Tongue (tissue), 2 donors: Measurements from ENCODE around the gene MAGEA6. TPM values are rescaled to one million over a fixed set of nuclear protein-coding genes. Genes with fewer than 3 reads are reported as not detected.
"Not testable (repeated sequence)": the region's sequence is repeated elsewhere in the genome, so short reads cannot be mapped to it uniquely, and the experiment has no call there.

Experiments used
- DNase-seq: peaks from one replicate; pipeline ENCODE4 v3.0.0-alpha.2; 2015
- total RNA-seq: library from RNA; depleted of rRNA; stranded (reverse); fragments of >200 nt; gene quantifications from one replicate; pipeline ENCODE4 v1.2.3, GENCODE V29; 2014

Gene MAGEA6, protein sequence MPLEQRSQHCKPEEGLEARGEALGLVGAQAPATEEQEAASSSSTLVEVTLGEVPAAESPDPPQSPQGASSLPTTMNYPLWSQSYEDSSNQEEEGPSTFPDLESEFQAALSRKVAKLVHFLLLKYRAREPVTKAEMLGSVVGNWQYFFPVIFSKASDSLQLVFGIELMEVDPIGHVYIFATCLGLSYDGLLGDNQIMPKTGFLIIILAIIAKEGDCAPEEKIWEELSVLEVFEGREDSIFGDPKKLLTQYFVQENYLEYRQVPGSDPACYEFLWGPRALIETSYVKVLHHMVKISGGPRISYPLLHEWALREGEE
- not detected for total RNA-seq

DNA sequence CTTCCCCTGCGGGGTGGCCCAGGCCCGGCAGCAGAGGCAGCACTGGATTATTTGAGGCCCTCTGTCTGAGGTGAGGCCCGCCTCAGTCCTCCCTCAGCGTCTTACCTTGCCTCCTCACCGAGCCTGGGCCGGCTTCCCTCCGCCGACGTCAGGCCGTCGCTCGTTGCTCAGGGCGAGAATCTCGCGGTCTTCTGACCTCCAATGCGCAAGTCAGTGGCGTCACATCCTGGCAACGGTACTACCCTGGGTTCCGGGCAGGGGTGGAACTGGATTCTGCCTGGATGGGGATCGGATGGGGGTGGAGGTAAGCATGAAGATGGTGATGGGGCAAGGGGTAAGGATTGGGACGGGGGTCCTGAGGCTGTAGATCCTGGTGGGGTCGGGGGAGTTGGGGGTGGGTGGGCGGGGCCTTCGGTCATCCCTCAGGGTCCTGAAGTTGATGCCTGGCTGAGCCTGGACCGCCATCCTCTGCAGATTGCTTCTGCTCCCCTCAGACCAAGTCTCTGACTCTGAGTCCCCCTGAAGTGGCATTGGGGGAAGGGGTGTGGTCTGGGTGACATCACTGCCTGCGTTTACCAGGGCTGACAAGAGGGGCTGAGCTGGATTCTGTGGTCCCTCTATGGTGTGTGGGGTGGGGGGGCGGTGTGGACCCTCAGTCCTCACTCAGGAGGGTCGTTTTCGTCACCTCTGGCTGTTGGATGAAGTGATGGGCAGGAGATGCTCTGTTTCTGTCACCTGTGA lies at the start of gene MAGEA6:
Gene MAGEA6, minus strand, starts transcription at position 141 of the 741 bp plus-strand sequence. CDS start 2,039 bp downstream, outside the sequence.
- not testable (repeated sequence) for DNase-seq

GRCh38 chrX:152819266-152819665 lies 49.8 kb upstream of the MAGEA6 start:
- no peak for DNase-seq

- DNase-seq: no peak
Measured at GRCh38 chrX:152818356-152818755, 48.9 kb upstream of the MAGEA6 start.

GRCh38 chrX:152817078-152817764 lies 47.7 kb upstream of the MAGEA6 start:
- DNase-seq: peak; percentile 54

GRCh38 chrX:152814048-152814447 lies 44.6 kb upstream of the MAGEA6 start:
- DNase-seq: no peak

- no peak for DNase-seq
Measured at GRCh38 chrX:152813206-152813605, 43.7 kb upstream of the MAGEA6 start.

- peak; percentile 7 for DNase-seq
Measured at GRCh38 chrX:152810403-152810802, 40.9 kb upstream of the MAGEA6 start.

DNA sequence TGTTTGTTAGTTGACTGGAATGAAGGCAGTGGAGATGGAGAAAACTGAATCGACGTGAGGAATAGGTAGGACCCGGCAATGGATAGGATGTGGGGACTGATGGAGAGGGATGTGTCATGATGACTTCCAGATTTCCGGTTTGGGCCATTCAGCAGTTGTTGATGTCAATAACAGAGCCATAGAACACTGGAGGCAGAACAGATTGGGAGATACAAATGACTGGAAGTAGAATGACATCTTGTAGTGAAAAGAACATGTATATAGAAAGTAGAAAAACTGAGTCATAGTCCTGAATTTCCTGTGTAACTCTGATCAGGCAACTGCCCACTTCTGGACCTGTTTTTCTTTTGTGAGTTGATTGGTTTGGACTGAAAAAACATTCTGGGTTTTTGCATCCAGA lies 36.5 kb upstream of the MAGEA6 start:
- DNase-seq: no peak

GRCh38 chrX:152798945-152799344 lies 29.5 kb upstream of the MAGEA6 start:
- no peak for DNase-seq

GRCh38 chrX:152787062-152787461 lies 17.6 kb upstream of the MAGEA6 start:
- not testable (repeated sequence) for DNase-seq

DNA sequence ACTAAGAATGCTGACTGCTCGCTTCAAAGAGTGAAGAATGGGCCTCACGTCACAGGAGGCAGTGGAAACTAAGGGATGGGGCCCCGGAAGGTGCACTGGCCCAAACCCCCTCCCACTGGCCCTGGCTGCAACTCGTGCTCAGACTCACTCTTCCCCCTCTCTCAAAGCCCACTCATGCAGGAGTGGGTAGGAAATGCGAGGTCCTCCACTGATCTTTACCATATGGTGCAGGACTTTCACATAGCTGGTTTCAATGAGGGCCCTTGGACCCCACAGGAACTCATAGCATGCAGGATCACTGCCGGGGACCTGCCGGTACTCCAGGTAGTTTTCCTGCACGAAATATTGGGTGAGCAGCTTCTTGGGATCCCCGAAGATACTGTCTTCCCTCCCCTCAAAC lies 2.9 kb downstream of the MAGEA6 start:
- DNase-seq: not testable (repeated sequence)

DNA sequence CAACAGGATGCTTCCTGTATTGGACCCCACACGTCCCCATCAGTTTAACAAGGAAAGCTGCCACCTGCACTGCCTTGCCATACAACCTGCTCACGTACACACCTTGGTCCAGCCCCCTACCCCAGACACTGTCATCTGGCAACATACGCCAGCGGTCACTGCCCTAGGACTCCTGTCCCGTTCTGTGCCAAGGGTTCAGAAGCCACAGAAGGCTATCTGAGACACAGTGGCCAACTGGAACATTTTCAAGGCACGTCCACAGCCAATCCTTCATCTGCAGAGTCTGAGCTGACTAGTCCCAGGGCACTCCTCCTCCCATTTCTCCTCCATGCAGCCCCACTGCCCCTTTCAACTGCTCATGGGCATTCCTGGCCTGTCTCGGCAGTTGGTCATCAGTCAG lies 7.9 kb downstream of the MAGEA6 start:
- DNase-seq: not testable (repeated sequence)

DNA sequence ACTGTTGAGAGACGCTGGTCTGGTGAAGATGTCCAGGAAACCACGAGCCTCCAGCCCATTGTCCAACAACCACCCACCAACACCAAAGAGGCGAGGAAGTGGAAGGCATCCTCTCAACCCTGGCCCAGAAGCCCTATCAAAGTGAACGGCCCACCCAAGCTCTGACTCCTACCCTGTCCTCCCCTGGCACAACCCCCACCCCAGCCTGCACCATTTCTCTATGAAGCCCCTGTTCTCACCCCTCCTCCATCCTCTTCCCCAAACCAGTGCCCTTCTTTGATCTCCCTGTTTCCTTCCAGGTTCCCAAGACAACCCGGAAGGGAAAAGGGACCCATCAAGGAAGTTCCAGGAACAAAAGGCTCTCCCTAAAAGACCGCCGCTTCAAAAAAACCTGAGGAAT lies 9.9 kb downstream of the MAGEA6 start:
- not testable (repeated sequence) for DNase-seq

GRCh38 chrX:152758918-152759317 lies 10.6 kb downstream of the MAGEA6 start, which contains the start of gene CSAG3:
Gene CSAG3 (plus strand): TSS chrX:152759218.
- DNase-seq: not testable (repeated sequence)

GRCh38 chrX:152754871-152755270 lies 14.6 kb downstream of the MAGEA6 start:
- not testable (repeated sequence) for DNase-seq

DNA sequence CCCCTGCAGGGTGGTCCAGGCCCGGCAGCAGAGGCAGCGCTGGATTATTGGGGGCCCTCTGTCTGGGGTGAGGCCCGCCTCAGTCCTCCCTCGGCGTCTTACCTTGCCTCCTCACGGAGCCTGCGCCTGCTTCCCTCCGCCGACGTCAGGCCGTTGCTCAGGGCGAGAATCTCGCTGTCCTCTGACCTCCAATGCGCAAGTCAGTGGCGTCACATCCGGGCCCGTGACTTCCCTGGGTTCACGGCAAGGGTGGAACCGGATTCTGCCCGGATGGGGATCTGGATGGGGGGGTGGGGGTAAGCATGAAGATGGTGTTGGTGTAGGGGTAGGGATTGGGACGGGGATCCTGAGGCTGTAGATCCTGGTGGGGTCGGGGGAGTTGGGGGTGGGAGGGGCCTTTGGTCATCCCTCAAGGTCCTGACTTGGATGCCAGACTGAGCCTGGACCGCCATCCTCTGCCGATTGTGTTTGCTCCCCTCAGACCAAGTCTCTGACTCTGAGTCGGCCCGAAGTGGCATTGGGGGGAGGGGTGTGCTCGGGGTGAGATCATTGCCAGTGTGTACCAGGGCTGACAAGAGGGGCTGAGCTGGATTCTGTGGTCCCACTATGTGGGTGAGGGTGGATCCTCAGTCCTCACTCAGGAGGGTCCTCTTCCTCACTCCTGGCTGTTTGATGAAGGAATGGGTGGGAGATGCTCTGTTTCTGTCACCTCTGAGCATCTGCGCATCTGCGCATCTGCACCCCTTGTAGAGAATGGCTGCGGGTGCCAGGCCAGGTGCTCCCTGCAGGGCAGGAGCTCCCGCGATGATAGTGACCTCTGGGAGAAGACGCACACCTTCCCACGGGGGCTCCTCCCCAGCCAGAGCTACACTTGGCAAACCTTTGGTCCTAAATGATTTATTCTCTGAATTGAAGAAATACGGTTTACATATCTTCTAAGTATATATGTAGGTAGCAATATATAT lies 15.5 kb downstream of the MAGEA6 start, which contains the start of gene MAGEA2:
Gene MAGEA2, minus strand, starts transcription at position 157 of the 965 bp plus-strand sequence. CDS start 2,479 bp downstream, outside the sequence.
- DNase-seq: not testable (repeated sequence)

GRCh38 chrX:152738560-152738959 lies 30.9 kb downstream of the MAGEA6 start:
- no peak for DNase-seq

GRCh38 chrX:152736528-152736927 lies 33.0 kb downstream of the MAGEA6 start:
- not testable (repeated sequence) for DNase-seq

GRCh38 chrX:152735860-152736511 lies 33.5 kb downstream of the MAGEA6 start:
- no peak for DNase-seq

- DNase-seq: no peak
Measured at GRCh38 chrX:152735101-152735500, 34.4 kb downstream of the MAGEA6 start.
